Measurements from ENCODE around the gene CDKN2C.
"Not testable (repeated sequence)": the region's sequence is repeated elsewhere in the genome, so short reads cannot be mapped to it uniquely, and the experiment has no call there.

The CDKN2C gene

GRCh38 chr1:50981741-50982140, 11.7 kb downstream of the CDKN2C start:
- DNase-seq: no peak

GRCh38 chr1:50982611-50983010, 12.6 kb downstream of the CDKN2C start:
- DNase-seq: no peak

- no peak for DNase-seq
These were observed 13.3 kb downstream of the CDKN2C start for GRCh38 chr1:50983219-50983802.

GRCh38 chr1:50985094-50985493, 15.0 kb downstream of the CDKN2C start:
- DNase-seq: no peak

GRCh38 chr1:50986653-50987052, 16.6 kb downstream of the CDKN2C start:
- DNase-seq: no peak

- no peak for DNase-seq
These were observed 19.6 kb downstream of the CDKN2C start for GRCh38 chr1:50989694-50990093.

- no peak for DNase-seq
These were observed 22.7 kb downstream of the CDKN2C start for GRCh38 chr1:50992532-50993318.

GRCh38 chr1:50993645-50994044, 23.6 kb downstream of the CDKN2C start:
- no peak for DNase-seq

- DNase-seq: no peak
These were observed 25.0 kb downstream of the CDKN2C start for GRCh38 chr1:50994997-50995396.

- DNase-seq: no peak
These were observed 25.6 kb downstream of the CDKN2C start for GRCh38 chr1:50995651-50996050.

- no peak for DNase-seq
These were observed 26.0 kb downstream of the CDKN2C start for GRCh38 chr1:50996083-50996482.

- not testable (repeated sequence) for DNase-seq
These were observed 29.3 kb downstream of the CDKN2C start for GRCh38 chr1:50999375-50999774.

GRCh38 chr1:51000160-51000559, 30.1 kb downstream of the CDKN2C start:
- DNase-seq: no peak

GRCh38 chr1:51000651-51001050, 30.6 kb downstream of the CDKN2C start:
- DNase-seq: no peak

GRCh38 chr1:51002516-51002915, 32.5 kb downstream of the CDKN2C start:
- no peak for DNase-seq

- DNase-seq: not testable (repeated sequence)
These were observed 35.5 kb downstream of the CDKN2C start for GRCh38 chr1:51005549-51005948.

GRCh38 chr1:51009381-51009780, 39.3 kb downstream of the CDKN2C start:
- no peak for DNase-seq

GRCh38 chr1:51014878-51015277, 44.8 kb downstream of the CDKN2C start:
- DNase-seq: no peak

GRCh38 chr1:51019811-51020210, 49.8 kb downstream of the CDKN2C start:
- no peak for DNase-seq

Measured in activated CD4-positive, alpha-beta T cell treated with anti-CD3 and anti-CD28 coated beads for 4 hours (primary cell).